ENCODE measurements around the gene DDX4.
A peak's percentile ranks its signal among the peaks of the same experiment; 100 is the strongest.
"Not testable (repeated sequence)": the region's sequence is repeated elsewhere in the genome, so short reads cannot be mapped to it uniquely, and the experiment has no call there.

Gene DDX4

DNA sequence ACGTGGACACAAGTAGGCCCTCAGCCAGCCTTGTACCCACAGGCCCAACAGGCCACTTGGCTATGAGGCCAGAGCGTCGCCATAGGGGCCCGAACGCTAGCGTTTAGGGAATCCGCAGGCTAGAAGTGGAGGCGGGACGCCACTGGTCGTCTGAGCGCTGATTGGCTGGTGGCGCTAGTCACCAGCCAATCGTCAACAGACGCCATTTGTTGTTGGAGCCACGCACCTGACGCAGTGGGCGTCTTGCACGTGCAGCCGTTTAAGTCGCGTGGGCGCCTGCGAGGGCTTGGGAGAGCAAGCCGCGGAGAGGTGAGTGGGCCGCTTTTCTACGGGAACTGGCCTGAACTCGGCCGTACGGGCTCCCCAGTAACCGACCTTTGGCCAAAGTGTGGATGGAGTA is at the start of gene DDX4:
Gene DDX4 (plus strand): TSS at position 269 of the 400 bp plus-strand sequence. CDS start 903 bp downstream, outside the sequence.
- peaks cover 2% of the 10 kb centered on the region for H3K4me1 Mint-ChIP-seq (ENCODE audit: low read depth)
- no peak for DNase-seq (ENCODE audit: low spot score)
- no peak within 1 kb of the TSS for H3K4me3 Mint-ChIP-seq
- no peak within 1 kb of the TSS for H3K27ac Mint-ChIP-seq
- H3K36me3 Mint-ChIP-seq (ENCODE audit: low read depth) = no peaks in the 10 kb centered on the region
- peaks cover 10% of the 10 kb centered on the region for H3K27me3 Mint-ChIP-seq (ENCODE audit: low read depth)
- H3K9me3 Mint-ChIP-seq = no peaks in the 10 kb centered on the region

DNA sequence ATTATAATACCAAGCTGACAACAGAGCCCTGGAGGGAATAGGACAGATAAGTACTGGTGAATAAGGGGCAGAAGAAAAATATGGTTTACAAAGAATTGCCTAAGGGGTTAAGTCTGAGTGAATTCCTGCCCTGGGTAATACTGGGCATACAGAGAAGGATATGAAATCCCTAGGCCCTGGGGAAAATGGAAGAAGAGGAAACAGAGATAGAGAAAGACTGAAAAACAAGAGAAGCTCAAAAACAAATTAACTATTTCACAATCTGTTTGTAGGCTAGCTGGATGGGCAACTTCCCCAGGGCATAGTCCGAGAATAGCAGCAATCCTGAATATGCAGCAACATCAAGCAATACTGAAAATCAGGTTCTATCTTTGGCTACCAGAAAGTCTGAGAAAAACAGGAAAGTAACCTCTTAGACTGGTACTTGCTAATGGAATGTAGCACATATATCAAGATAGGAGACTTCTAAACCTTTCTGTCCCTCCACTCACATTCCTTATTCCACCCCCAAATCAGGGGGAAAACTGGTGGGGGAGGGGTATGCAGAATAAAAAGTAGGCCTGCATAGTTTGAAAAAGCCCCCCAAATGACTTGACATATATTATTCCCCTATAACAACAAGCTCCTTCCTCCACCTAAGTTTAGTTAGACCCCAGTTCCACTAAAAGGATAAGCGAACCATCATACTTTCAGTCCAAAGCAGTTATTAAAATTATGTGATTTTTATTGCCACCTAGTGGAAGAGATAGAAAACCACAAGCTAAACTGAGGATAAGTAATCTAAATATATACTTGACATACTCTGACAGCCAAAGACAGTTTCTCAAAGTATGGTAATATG is 46.4 kb upstream of the DDX4 start:
- no peak overlapping the region for H3K4me3 Mint-ChIP-seq
- peaks cover 14% of the 10 kb centered on the region for H3K4me1 Mint-ChIP-seq (ENCODE audit: low read depth)
- H3K27me3 Mint-ChIP-seq (ENCODE audit: low read depth) = no peaks in the 10 kb centered on the region
- peaks cover 13% of the 10 kb centered on the region for H3K36me3 Mint-ChIP-seq (ENCODE audit: low read depth)
- H3K9me3 Mint-ChIP-seq = no peaks in the 10 kb centered on the region
- DNase-seq (ENCODE audit: low spot score) = no peak
- H3K27ac Mint-ChIP-seq = no peak overlapping the region

DNA sequence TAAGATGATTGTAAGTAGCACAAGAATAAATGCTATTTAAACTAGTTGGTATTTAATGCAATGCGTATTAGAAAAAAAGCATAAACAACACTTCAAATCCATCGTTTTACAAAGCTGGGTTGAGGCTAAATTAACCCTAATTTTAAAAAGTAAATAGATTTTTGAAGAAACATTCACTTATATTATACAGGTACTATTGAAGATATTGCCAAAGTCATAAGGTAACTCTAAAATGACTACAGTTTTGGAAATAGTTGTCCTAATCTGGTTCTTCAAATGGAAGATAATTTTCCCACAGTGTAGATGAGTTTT is 45.8 kb upstream of the DDX4 start:
- H3K4me1 Mint-ChIP-seq (ENCODE audit: low read depth) = peaks cover 14% of the 10 kb centered on the region
- H3K36me3 Mint-ChIP-seq (ENCODE audit: low read depth) = peaks cover 12% of the 10 kb centered on the region
- no peaks in the 10 kb centered on the region for H3K9me3 Mint-ChIP-seq
- H3K27ac Mint-ChIP-seq = no peak overlapping the region
- H3K4me3 Mint-ChIP-seq = no peak overlapping the region
- no peaks in the 10 kb centered on the region for H3K27me3 Mint-ChIP-seq (ENCODE audit: low read depth)
- no peak for DNase-seq (ENCODE audit: low spot score)

DNA sequence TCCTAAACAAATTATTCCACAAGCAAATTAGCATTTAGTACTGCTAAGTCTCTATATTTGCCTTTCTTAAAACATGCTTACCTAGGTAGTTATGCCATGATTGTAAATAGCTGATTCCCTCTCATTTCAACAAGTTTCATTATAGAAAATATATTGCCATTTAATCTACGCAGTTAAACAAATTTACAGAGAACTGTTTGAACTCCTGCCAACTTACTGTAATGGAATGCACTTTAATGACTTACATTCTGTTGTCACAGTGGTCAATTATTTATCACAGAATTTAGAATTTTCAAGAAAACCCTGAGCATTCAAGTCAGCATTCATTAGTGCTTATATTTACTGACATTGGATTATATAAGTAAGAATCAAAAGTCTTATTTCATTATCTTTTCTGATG is 45.4 kb upstream of the DDX4 start:
- H3K27me3 Mint-ChIP-seq (ENCODE audit: low read depth) = no peaks in the 10 kb centered on the region
- H3K9me3 Mint-ChIP-seq = no peaks in the 10 kb centered on the region
- H3K36me3 Mint-ChIP-seq (ENCODE audit: low read depth) = peaks cover 14% of the 10 kb centered on the region
- no peak for DNase-seq (ENCODE audit: low spot score)
- no peak overlapping the region for H3K27ac Mint-ChIP-seq
- no peak overlapping the region for H3K4me3 Mint-ChIP-seq
- peaks cover 14% of the 10 kb centered on the region for H3K4me1 Mint-ChIP-seq (ENCODE audit: low read depth)

DNA sequence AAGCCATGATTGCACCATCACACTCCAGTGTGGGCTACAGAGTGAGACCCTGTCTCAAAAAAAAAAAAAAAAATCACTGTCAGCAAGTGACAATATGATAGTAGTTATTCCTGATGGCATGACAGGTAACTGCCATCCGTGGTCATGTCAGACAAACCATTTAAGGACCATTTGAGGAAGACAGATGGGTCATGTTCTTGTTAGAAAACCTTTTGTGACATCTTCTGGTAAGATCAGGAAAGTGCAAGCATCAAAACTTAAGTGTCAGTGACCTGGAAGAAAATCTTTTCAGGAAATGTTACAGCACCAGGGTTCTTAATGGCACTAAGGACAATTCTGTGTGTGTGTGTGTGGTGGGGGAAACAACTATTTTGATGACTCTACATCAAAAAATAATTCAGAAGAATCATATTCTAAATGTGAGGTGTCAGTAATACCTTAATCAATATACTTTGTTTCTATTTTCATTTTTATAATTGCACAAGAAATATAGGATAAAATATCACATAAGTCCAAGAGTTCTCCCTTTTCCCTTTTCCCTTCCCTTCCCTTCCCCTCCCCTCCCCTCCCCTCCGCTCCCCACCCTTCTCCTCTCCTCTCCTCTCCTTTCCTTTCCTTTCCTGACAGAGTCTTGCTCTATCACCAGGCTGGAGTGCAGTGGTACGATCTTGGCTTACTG is 43.6 kb upstream of the DDX4 start:
- H3K27ac Mint-ChIP-seq = no peak overlapping the region
- no peak overlapping the region for H3K4me3 Mint-ChIP-seq
- DNase-seq (ENCODE audit: low spot score) = no peak
- H3K27me3 Mint-ChIP-seq (ENCODE audit: low read depth) = no peaks in the 10 kb centered on the region
- peaks cover 10% of the 10 kb centered on the region for H3K4me1 Mint-ChIP-seq (ENCODE audit: low read depth)
- no peaks in the 10 kb centered on the region for H3K9me3 Mint-ChIP-seq
- peaks cover 18% of the 10 kb centered on the region for H3K36me3 Mint-ChIP-seq (ENCODE audit: low read depth)

DNA sequence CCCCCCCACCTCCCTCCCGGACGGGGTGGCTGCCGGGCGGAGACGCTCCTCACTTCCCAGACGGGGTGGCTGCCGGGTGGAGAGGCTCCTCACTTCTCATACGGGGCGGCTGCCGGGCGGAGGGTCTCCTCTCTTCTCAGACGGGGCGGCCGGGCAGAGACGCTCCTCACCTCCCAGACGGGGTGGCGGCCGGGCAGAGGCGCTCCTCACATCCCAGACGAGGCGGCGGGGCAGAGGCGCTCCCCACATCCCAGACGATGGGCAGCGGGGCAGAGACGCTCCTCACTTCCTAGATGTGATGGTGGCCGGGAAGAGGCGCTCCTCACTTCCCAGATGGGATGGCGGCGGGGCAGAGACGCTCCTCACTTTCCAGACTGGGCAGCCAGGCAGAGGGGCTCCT is 41.2 kb upstream of the DDX4 start:
- not testable (repeated sequence) for DNase-seq (ENCODE audit: low spot score); H3K4me3 Mint-ChIP-seq; H3K27ac Mint-ChIP-seq; H3K27me3 Mint-ChIP-seq (ENCODE audit: low read depth); H3K9me3 Mint-ChIP-seq
- peaks cover 25% of the 10 kb centered on the region for H3K36me3 Mint-ChIP-seq (ENCODE audit: low read depth)
- peaks cover 16% of the 10 kb centered on the region for H3K4me1 Mint-ChIP-seq (ENCODE audit: low read depth)

DNA sequence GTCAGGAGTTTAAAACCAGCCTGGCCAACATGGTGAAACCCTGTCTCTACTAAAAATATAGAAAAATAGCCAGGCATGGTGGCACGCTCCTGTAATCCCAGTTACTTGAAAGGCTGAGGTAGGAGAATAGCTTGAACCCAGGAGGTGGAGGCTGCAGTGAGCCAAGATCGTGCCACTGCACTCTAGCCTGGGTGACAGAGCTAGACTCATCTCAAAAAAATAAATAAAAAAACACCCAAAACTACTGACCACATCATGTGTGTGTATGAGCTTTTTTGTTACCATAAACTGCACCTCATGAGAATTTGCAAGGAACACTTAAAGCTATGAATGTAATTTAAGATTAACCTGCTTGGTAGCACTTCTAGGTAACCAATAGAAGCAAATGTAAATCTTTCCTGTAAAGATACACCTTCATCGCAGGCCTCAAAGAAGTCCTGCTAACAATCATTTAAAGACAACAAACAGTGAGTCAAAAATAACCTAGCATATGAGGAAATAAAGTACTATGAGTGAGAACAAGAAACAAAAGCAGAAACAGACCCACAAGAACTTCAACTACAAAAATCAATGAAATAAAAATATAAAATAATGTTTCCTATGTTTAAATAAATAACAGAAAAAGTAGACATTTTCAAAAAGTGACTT is 38.7 kb upstream of the DDX4 start:
- peaks cover 37% of the 10 kb centered on the region for H3K36me3 Mint-ChIP-seq (ENCODE audit: low read depth)
- H3K9me3 Mint-ChIP-seq = no peaks in the 10 kb centered on the region
- no peak overlapping the region for H3K27ac Mint-ChIP-seq
- no peak overlapping the region for H3K4me3 Mint-ChIP-seq
- DNase-seq (ENCODE audit: low spot score) = no peak
- H3K27me3 Mint-ChIP-seq (ENCODE audit: low read depth) = no peaks in the 10 kb centered on the region
- peaks cover 20% of the 10 kb centered on the region for H3K4me1 Mint-ChIP-seq (ENCODE audit: low read depth)

DNA sequence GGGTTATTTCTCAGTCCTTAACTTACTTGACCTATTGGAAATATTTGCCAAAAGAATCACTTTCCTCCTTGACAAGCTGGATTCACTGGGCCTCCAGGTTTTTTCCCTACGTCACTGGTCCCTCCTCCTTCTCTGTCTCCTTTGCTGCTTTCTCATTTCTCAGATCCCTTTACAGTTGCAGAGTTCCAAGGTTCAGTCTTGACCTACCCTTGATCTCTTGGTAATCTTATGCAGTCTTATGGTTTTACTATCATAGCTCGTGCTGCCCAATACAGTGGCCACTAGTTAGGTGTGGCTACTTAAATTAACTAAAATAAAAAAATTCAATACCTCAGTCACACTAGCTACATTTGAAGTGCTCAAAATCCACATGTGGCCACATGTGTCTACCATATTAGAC is 37.1 kb upstream of the DDX4 start:
- DNase-seq (ENCODE audit: low spot score) = no peak
- Mint-ChIP-seq H3K27me3 (ENCODE audit: low read depth) (no peaks in the 10 kb centered on the region), H3K4me3 (no peak overlapping the region), H3K4me1 (ENCODE audit: low read depth) (peaks cover 19% of the 10 kb centered on the region), H3K9me3 (no peaks in the 10 kb centered on the region), H3K27ac (no peak overlapping the region), H3K36me3 (ENCODE audit: low read depth) (peaks cover 35% of the 10 kb centered on the region)

DNA sequence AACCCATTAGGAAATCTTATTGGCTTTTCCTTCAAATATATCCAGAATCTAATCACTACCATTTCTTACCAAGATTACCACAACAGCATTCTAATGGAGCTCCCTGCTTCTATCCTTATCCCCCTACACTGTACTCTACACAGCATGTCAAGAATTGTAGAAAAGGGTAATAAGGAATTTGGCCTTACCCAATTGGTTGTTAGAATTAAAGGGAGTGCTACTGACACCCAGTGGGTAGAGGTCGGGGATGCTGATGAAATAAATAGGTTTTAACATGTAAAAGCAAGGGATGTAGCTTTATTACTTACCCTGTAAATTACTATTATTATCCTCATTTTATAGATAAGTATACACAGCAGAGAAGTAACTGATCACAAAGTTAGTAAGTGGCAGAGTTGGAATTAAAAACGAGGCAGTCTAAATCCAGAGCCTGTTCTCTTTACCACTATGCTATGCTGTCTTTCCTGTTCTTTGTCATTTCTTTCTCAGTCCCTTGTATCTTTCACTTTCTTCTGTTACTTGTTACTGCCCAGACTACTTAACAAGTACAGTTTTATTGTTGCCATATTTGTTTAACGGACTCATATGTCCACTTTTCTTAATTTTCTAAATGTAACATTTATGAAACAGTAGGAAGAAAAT is 36.3 kb upstream of the DDX4 start:
- no peak overlapping the region for H3K27ac Mint-ChIP-seq
- DNase-seq (ENCODE audit: low spot score) = no peak
- peaks cover 21% of the 10 kb centered on the region for H3K4me1 Mint-ChIP-seq (ENCODE audit: low read depth)
- H3K36me3 Mint-ChIP-seq (ENCODE audit: low read depth) = peaks cover 39% of the 10 kb centered on the region
- no peaks in the 10 kb centered on the region for H3K27me3 Mint-ChIP-seq (ENCODE audit: low read depth)
- H3K4me3 Mint-ChIP-seq = peak overlapping the region; percentile 30
- no peaks in the 10 kb centered on the region for H3K9me3 Mint-ChIP-seq

DNA sequence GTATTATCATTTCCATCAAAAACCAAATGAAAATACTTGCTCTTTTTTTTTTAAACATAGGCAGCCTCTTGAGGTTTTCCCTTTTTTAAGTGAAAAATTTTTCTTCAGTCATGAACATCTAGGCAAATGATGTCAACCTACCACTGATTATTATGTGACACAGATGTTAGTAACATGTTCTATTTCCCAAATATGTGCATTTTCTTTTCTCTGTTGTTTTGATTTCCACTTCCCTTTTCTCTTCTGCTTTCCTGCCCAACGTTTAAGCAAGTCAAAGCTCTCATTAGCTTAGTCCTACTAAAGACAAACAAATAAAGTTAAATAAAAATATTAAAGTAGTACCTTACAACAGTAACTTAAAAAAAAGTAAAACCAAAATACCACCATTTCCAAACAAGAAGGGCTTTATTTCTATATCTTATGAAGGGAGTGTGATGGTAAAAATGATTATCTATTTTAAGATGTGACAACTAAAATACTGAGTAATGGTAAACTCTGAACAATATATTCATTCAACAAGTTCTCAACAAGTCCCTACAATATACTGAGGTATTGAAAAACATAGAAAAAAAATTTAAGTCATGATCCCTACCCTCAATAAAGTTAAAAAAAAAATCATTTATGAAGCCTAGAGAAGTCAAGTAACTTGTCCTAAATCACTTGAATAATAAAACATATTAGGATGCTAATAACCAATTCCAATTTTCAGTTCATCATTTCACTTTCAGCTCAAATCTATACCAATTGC is 35.1 kb upstream of the DDX4 start:
- no peak for DNase-seq (ENCODE audit: low spot score)
- peaks cover 41% of the 10 kb centered on the region for H3K36me3 Mint-ChIP-seq (ENCODE audit: low read depth)
- no peak overlapping the region for H3K27ac Mint-ChIP-seq
- H3K9me3 Mint-ChIP-seq = no peaks in the 10 kb centered on the region
- H3K27me3 Mint-ChIP-seq (ENCODE audit: low read depth) = no peaks in the 10 kb centered on the region
- peaks cover 29% of the 10 kb centered on the region for H3K4me1 Mint-ChIP-seq (ENCODE audit: low read depth)
- no peak overlapping the region for H3K4me3 Mint-ChIP-seq

DNA sequence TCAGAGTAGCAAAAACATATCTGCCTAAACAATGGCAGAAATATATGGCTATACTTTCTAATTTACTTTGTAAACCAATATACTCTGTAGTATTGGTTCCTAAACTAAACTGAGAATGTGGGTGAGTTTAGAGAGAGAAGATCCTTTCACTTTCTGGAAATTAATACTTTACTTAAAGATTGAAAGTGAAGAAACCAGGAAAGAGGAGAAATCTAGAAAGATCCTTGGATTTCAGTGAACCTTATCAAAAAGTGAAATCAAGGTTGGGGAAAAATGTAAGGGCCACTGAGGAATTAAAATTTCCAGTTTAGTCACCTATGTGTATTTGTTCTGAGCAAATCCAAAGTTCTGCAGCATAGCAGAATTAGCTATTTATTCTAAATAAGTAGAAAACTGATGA is 31.6 kb upstream of the DDX4 start:
- DNase-seq (ENCODE audit: low spot score) = no peak
- peaks cover 27% of the 10 kb centered on the region for H3K4me1 Mint-ChIP-seq (ENCODE audit: low read depth)
- no peak overlapping the region for H3K4me3 Mint-ChIP-seq
- peaks cover 43% of the 10 kb centered on the region for H3K36me3 Mint-ChIP-seq (ENCODE audit: low read depth)
- H3K9me3 Mint-ChIP-seq = no peaks in the 10 kb centered on the region
- no peak overlapping the region for H3K27ac Mint-ChIP-seq
- no peaks in the 10 kb centered on the region for H3K27me3 Mint-ChIP-seq (ENCODE audit: low read depth)

DNA sequence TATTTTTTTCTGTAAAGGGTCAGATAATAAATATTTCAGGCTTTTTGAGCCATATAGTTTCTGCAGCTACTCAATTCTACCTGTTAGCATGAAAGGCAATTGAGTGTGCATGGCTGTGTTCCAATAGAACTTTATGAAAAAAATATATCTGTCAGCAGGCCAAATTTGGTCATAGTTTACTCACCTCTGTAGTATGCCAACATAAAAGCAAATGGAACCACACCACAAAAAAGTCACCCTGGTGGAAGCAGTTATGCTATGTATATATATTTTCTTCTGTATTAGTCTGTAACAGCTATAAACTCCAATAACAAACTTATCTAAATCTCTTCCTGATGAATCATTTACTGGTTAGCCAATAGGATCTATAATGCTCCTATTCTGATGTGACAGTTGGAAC is 29.1 kb upstream of the DDX4 start:
- peaks cover 30% of the 10 kb centered on the region for H3K36me3 Mint-ChIP-seq (ENCODE audit: low read depth)
- no peak for DNase-seq (ENCODE audit: low spot score)
- no peaks in the 10 kb centered on the region for H3K9me3 Mint-ChIP-seq
- H3K27me3 Mint-ChIP-seq (ENCODE audit: low read depth) = no peaks in the 10 kb centered on the region
- no peak overlapping the region for H3K27ac Mint-ChIP-seq
- peaks cover 29% of the 10 kb centered on the region for H3K4me1 Mint-ChIP-seq (ENCODE audit: low read depth)
- H3K4me3 Mint-ChIP-seq = peak overlapping the region; percentile 14

DNA sequence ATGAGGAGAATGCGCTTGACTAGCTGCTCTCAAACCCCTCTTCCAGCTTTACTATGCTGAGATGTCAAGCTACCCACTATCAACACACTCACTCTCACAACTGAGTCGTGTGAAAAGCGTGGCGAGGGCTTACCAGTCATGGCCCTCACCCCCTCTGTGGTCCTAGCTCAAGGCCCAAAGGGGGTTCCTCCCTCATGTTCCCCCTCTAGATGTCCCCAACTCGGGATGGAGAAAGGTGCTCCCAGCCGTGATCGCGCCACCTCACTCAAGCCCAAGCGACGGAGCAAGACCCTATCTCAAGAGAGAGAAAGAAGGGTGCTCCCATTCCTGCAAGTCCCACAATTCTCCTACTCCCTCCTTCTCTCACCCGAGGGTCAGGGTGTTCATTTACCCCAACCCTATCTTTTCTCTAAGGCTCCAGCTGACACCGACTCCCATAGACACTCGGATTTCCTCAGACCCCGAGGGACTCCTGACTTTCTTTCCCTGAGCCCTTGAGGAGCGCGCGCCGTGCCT is 26.3 kb upstream of the DDX4 start:
- Mint-ChIP-seq H3K4me3 (peak overlapping the region; percentile 99), H3K9me3 (peaks cover 5% of the 10 kb centered on the region), H3K4me1 (ENCODE audit: low read depth) (peaks cover 29% of the 10 kb centered on the region), H3K27me3 (ENCODE audit: low read depth) (no peaks in the 10 kb centered on the region), H3K27ac (peak overlapping the region; percentile 88), H3K36me3 (ENCODE audit: low read depth) (peaks cover 20% of the 10 kb centered on the region)
- DNase-seq (ENCODE audit: low spot score) = no peak
